ENCODE data around the gene HSFX2. TPM values are rescaled to one million over a fixed set of nuclear protein-coding genes. Genes with fewer than 3 reads are reported as not detected.
"Not testable (repeated sequence)": the region's sequence is repeated elsewhere in the genome, so short reads cannot be mapped to it uniquely, and the experiment has no call there.

The HSFX2 gene
- total and polyA plus RNA-seq, 4 donors = 0.59 to 1.4 TPM; not detected in 2

GRCh38 chrX:149551245-149551938, 43.7 kb downstream of the HSFX2 start:
- H3K4me1 ChIP-seq (ENCODE audit: control insufficient read depth in 1 of 2, insufficient read depth in 2 of 2, low read length in 2 of 2); intact Hi-C loops (cut with DNase I); H3K36me3 ChIP-seq (ENCODE audit: control insufficient read depth in 1 of 2, insufficient read depth in 2 of 2, low read length in 1 of 2); H3K4me3 ChIP-seq (ENCODE audit: low read length in 2 of 2); DNase-seq; H3K27ac ChIP-seq (ENCODE audit: low read depth in 1 of 2, low read length in 2 of 2); ATAC-seq (ENCODE audit: low FRiP score); H3K9me3 ChIP-seq (ENCODE audit: control insufficient read depth, low read length); H3K27me3 ChIP-seq (ENCODE audit: control insufficient read depth in 1 of 2, insufficient read depth in 2 of 2, low read length in 1 of 2): not testable (repeated sequence)
- WGBS, 2 donors = no CpG with 5 or more reads among the region's 4 CpGs

- intact Hi-C loops (cut with DNase I); ATAC-seq (ENCODE audit: low FRiP score): not testable (repeated sequence)
- WGBS, 2 donors = 40 to 100% methylated on average over 1 of the region's 1 CpG
Measured at GRCh38 chrX:149550454-149550853, 44.7 kb downstream of the HSFX2 start.

DNA sequence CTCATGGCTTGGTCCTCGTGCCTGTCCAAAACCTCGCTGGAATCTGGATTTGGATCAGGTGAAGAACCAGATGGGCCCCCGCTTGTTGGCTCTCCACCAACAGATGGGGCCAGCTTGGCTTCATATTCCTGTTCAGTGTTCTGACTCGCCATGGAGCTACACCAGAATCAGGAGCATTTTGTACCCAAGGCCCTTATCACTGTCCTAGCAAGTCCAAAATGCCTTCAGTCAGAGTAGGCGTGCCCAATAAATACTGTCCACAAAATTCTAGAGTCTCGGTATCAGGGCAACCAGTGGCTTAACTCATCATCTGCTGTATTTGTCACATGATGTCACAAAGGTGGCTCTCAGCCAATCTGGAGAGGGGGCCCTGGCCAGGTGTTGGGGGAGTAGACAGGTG, 45.4 kb downstream of the HSFX2 start, which contains the start of gene HSFX3:
Gene HSFX3, minus strand, starts transcription at position 224 of the 400 bp plus-strand sequence. Its CDS starts 72 bp downstream, at position 152.
- ATAC-seq (ENCODE audit: low FRiP score); H3K4me1 ChIP-seq (ENCODE audit: control insufficient read depth in 1 of 2, insufficient read depth in 2 of 2, low read length in 2 of 2); DNase-seq; H3K27me3 ChIP-seq (ENCODE audit: control insufficient read depth in 1 of 2, insufficient read depth in 2 of 2, low read length in 1 of 2); intact Hi-C loops (cut with DNase I); H3K27ac ChIP-seq (ENCODE audit: low read depth in 1 of 2, low read length in 2 of 2); H3K36me3 ChIP-seq (ENCODE audit: control insufficient read depth in 1 of 2, insufficient read depth in 2 of 2, low read length in 1 of 2); H3K4me3 ChIP-seq (ENCODE audit: low read length in 2 of 2); H3K9me3 ChIP-seq (ENCODE audit: control insufficient read depth, low read length): not testable (repeated sequence)
- 67 to 89% methylated on average over 1 of the region's 6 CpGs for WGBS, 2 donors

More at GRCh38 chrX:149550454-149550853, 44.7 kb downstream of the HSFX2 start:
- not testable (repeated sequence) for H3K27ac ChIP-seq (ENCODE audit: low read depth in 1 of 2, low read length in 2 of 2); DNase-seq; H3K4me3 ChIP-seq (ENCODE audit: low read length in 2 of 2); H3K27me3 ChIP-seq (ENCODE audit: control insufficient read depth in 1 of 2, insufficient read depth in 2 of 2, low read length in 1 of 2); H3K36me3 ChIP-seq (ENCODE audit: control insufficient read depth in 1 of 2, insufficient read depth in 2 of 2, low read length in 1 of 2); H3K9me3 ChIP-seq (ENCODE audit: control insufficient read depth, low read length); H3K4me1 ChIP-seq (ENCODE audit: control insufficient read depth in 1 of 2, insufficient read depth in 2 of 2, low read length in 2 of 2)

DNA sequence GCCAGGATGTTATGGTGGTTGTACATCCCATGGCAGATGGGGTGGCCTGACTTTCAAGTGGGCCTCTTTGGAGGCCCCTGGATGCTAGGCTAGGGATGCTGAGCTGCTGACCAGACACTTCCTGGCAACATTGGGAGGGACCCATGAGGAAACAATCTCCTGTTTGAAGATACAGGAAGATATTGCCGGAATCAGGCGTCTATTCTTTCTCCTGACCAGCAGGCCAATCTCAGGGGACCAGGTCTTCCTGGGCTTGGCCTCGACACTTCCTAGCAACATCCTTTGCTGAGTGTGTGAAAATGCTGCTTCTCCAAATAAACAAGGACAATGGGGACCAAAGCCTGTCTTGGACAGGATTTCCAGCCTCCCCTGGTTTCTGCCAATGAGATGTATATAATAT, 47.3 kb downstream of the HSFX2 start:
- not testable (repeated sequence) for DNase-seq

GRCh38 chrX:149546962-149547361, 48.2 kb downstream of the HSFX2 start:
- H3K27ac ChIP-seq (ENCODE audit: low read depth in 1 of 2, low read length in 2 of 2); DNase-seq; H3K4me3 ChIP-seq (ENCODE audit: low read length in 2 of 2); H3K36me3 ChIP-seq (ENCODE audit: control insufficient read depth in 1 of 2, insufficient read depth in 2 of 2, low read length in 1 of 2); intact Hi-C loops (cut with DNase I); H3K9me3 ChIP-seq (ENCODE audit: control insufficient read depth, low read length); ATAC-seq (ENCODE audit: low FRiP score); H3K27me3 ChIP-seq (ENCODE audit: control insufficient read depth in 1 of 2, insufficient read depth in 2 of 2, low read length in 1 of 2); H3K4me1 ChIP-seq (ENCODE audit: control insufficient read depth in 1 of 2, insufficient read depth in 2 of 2, low read length in 2 of 2): not testable (repeated sequence)
- WGBS, 2 donors = 70 to 100% methylated on average over 1 of the region's 1 CpG

More for the DNA sequence above, 47.3 kb downstream of the HSFX2 start:
- WGBS, 2 donors = 100% methylated on average over 1 of the region's 3 CpGs; no CpG with 5 or more reads in 1 of the 2 donors
- ATAC-seq (ENCODE audit: low FRiP score); H3K4me1 ChIP-seq (ENCODE audit: control insufficient read depth in 1 of 2, insufficient read depth in 2 of 2, low read length in 2 of 2); intact Hi-C loops (cut with DNase I); H3K9me3 ChIP-seq (ENCODE audit: control insufficient read depth, low read length); H3K36me3 ChIP-seq (ENCODE audit: control insufficient read depth in 1 of 2, insufficient read depth in 2 of 2, low read length in 1 of 2); H3K27ac ChIP-seq (ENCODE audit: low read depth in 1 of 2, low read length in 2 of 2); H3K27me3 ChIP-seq (ENCODE audit: control insufficient read depth in 1 of 2, insufficient read depth in 2 of 2, low read length in 1 of 2); H3K4me3 ChIP-seq (ENCODE audit: low read length in 2 of 2): not testable (repeated sequence)

DNA sequence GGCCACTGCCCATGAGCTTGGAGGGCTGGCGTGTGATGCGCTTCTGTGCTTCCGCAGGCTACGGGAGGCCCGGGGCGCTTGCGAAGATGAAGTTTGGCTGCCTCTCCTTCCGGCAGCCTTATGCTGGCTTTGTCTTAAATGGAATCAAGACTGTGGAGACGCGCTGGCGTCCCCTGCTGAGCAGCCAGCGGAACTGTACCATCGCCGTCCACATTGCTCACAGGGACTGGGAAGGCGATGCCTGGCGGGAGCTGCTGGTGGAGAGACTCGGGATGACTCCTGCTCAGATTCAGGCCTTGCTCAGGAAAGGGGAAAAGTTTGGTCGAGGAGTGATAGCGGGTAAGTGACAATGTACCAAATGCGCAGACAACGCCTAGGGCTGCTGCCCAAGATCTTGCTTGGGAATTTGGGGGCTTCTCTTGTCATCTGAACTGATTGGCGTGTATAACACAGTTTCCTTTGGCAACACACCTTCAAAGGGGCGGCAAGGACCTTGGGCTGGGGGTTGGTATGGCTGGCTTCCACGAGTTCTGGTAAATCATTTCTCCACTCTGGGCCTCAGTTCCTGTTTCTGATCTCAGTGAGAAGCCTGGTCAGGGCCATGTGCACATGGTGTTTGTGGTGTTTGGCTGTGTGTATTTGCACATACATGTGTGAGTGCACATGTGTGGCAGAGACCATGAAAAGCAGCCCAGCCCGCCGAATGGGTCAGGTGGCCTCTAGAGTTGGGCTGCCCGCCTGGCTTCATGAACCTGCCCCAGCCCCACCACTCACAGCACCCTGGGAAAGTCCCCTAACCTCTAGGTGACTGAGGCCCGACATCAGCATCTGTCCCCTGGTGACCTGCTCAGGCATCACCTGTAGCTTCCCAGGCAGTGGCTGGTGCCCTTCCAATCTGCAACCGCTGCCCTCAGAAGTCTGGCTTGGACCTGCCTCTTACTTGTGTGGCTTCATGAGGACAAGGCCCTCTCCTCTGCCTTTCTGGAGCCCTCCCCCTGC, 49.3 kb downstream of the HSFX2 start:
- H3K27me3 ChIP-seq (ENCODE audit: control insufficient read depth in 1 of 2, insufficient read depth in 2 of 2, low read length in 1 of 2); H3K36me3 ChIP-seq (ENCODE audit: control insufficient read depth in 1 of 2, insufficient read depth in 2 of 2, low read length in 1 of 2); ATAC-seq (ENCODE audit: low FRiP score); DNase-seq; H3K4me1 ChIP-seq (ENCODE audit: control insufficient read depth in 1 of 2, insufficient read depth in 2 of 2, low read length in 2 of 2); H3K4me3 ChIP-seq (ENCODE audit: low read length in 2 of 2); intact Hi-C loops (cut with DNase I); H3K9me3 ChIP-seq (ENCODE audit: control insufficient read depth, low read length); H3K27ac ChIP-seq (ENCODE audit: low read depth in 1 of 2, low read length in 2 of 2): not testable (repeated sequence)
- WGBS, 2 donors = 60 to 71% methylated on average over 19 to 22 of the region's 29 CpGs

Other genes starting within 250 kb of the HSFX2 start
- 100 to 1,000 TPM; 131 to 134 TPM for gene IDS, start 90.0 kb downstream of the HSFX2 start, total RNA-seq
- gene IDS, start 90.0 kb downstream of the HSFX2 start, polyA plus RNA-seq = 100 to 1,000 TPM; 114 to 115 TPM
- gene EOLA1, start 54.3 kb downstream of the HSFX2 start, total RNA-seq = 10 to 100 TPM; 16.4 to 18.6 TPM
- gene EOLA1, start 54.3 kb downstream of the HSFX2 start, polyA plus RNA-seq = 10 to 100 TPM; 21.0 to 25.1 TPM
- not detected for gene HSFX3, start 45.4 kb downstream of the HSFX2 start, total RNA-seq
- gene HSFX3, start 45.4 kb downstream of the HSFX2 start, polyA plus RNA-seq = under 1 TPM in 1 of 2 donors, not detected in 1; 0.38 TPM
- not detected for gene MAGEA9B, start 7.9 kb downstream of the HSFX2 start, total RNA-seq
- gene MAGEA9B, start 7.9 kb downstream of the HSFX2 start, polyA plus RNA-seq = not detected
- 10 to 100 TPM; 22.7 to 34.6 TPM for gene TMEM185A, start 36.5 kb upstream of the HSFX2 start, total RNA-seq
- 10 to 100 TPM in 1 of 2 donors, 1 to 10 TPM in 1; 5.5 to 22.0 TPM for gene TMEM185A, start 36.5 kb upstream of the HSFX2 start, polyA plus RNA-seq
- gene MAGEA11, start 116.7 kb upstream of the HSFX2 start, total RNA-seq = not detected
- not detected for gene MAGEA11, start 116.7 kb upstream of the HSFX2 start, polyA plus RNA-seq
- gene HSFX1, start 178.8 kb upstream of the HSFX2 start, total RNA-seq = 1 to 10 TPM; 2.2 to 3.5 TPM
- gene HSFX1, start 178.8 kb upstream of the HSFX2 start, polyA plus RNA-seq = 1 to 10 TPM; 1.3 to 2.1 TPM
- gene MAGEA9, start 186.6 kb upstream of the HSFX2 start, total RNA-seq = not detected
- not detected for gene MAGEA9, start 186.6 kb upstream of the HSFX2 start, polyA plus RNA-seq

Measured in aorta (tissue), 5 donors.